GM12878 (cell line): ENCODE results near the gene DNMT1. TPM values are rescaled to one million over a fixed set of nuclear protein-coding genes. Genes with fewer than 3 reads are reported as not detected.
A peak's percentile ranks its signal among the peaks of the same experiment; 100 is the strongest.

Experiments
- ATAC-seq: fragments of 200-7000 bp; cut with Tn5 transposase; 3 replicates; pipeline ENCODE4 v1.9.1; 2020; ENCODE audit warnings: mild to moderate bottlenecking, moderate library complexity
- BruUV-seq: library from RNA; stranded (reverse); fragments of 400-500 nt; replicated peaks from 2 replicates; lab custom pipeline; 2021; lab: Mats Ljungman, UMichigan
- CTCF ChIA-PET: fragments of 300-600 bp; sonication (Branson Sonifier 250); formaldehyde crosslinking; extraction: SDS; loops from one replicate; lab custom pipeline; 2021; ENCODE audit warnings: inconsistent platforms; lab: Yijun Ruan, JAX
- POLR2A ChIA-PET: fragments of 350-600 bp; formaldehyde crosslinking; extraction: SDS; loops from one replicate; lab custom pipeline; 2021; ENCODE audit warnings: inconsistent platforms; lab: Charles Lee
- RAD21 ChIA-PET: fragments of 300-600 bp; sonication (Branson Sonifier 250); formaldehyde crosslinking; loops from one replicate; lab custom pipeline; 2023; ENCODE audit warnings: antibody characterized with exemption; ENCODE audit not compliant: unreplicated experiment; lab: Charles Lee
- SMC1A ChIA-PET: fragments of 300-600 bp; sonication (Branson Sonifier 250); formaldehyde crosslinking; loops from one replicate; lab custom pipeline; 2023; ENCODE audit not compliant: unreplicated experiment, uncharacterized antibody; lab: Charles Lee
- DNase-seq: peaks from one replicate; pipeline ENCODE4 v3.0.0-alpha.2; 2011; ENCODE audit warnings: low read depth, low spot score
- FAIRE-seq: peaks from 3 replicates; lab custom pipeline; 2011; peaks lifted over from hg19 to GRCh38; lab: Jason Lieb, UNC
- H2AFZ ChIP-seq: 2 replicates; pipeline ENCODE4 v1.6.0; 2011; ENCODE audit warnings: low read depth, low read length, control low read depth; ENCODE audit not compliant: control insufficient read depth
- H3K27ac ChIP-seq: 2 replicates; pipeline ENCODE4 v1.5.1; 2011; ENCODE audit warnings: control low read depth; ENCODE audit not compliant: control insufficient read depth, insufficient read depth
- H3K27me3 ChIP-seq, 2 experiments: replicated peaks in 1 of 2; 2 replicates each; pipeline versions ENCODE4 v1.6.0 to v1.6.1; 2011; ENCODE audit warnings: low read length in 1 of 2; ENCODE audit not compliant: control insufficient read depth in 2 of 2, insufficient read depth in 2 of 2
- H3K36me3 ChIP-seq, 2 experiments: 2 replicates each; pipeline ENCODE4 v1.5.1; 2011; ENCODE audit warnings: low read length in 1 of 2; ENCODE audit not compliant: control insufficient read depth in 2 of 2, insufficient read depth in 2 of 2
- H3K4me1 ChIP-seq: 2 replicates; pipeline ENCODE4 v1.6.1; 2011; ENCODE audit warnings: mild to moderate bottlenecking, low read length, moderate library complexity, mixed read lengths; ENCODE audit not compliant: control insufficient read depth, insufficient read depth
- H3K4me2 ChIP-seq: 2 replicates; pipeline ENCODE4 v1.6.0; 2011; ENCODE audit warnings: control low read depth; ENCODE audit not compliant: control insufficient read depth, insufficient read depth
- H3K4me3 ChIP-seq: fragments of 200-600 bp; sonication (generic); 2 replicates; pipeline ENCODE4 v1.5.1; 2016
- H3K79me2 ChIP-seq: 2 replicates; pipeline ENCODE4 v1.6.0; 2011; ENCODE audit warnings: low read length; ENCODE audit not compliant: control insufficient read depth, insufficient read depth
- H3K9ac ChIP-seq: 2 replicates; pipeline ENCODE4 v1.8.0; 2011; ENCODE audit warnings: low read length, control low read depth, mixed read lengths; ENCODE audit not compliant: control insufficient read depth, insufficient read depth
- H3K9me3 ChIP-seq: replicated peaks from 3 replicates; pipeline ENCODE4 v1.5.1; 2011; ENCODE audit warnings: mild to moderate bottlenecking, low read length; ENCODE audit not compliant: control insufficient read depth, insufficient read depth
- H4K20me1 ChIP-seq: 2 replicates; pipeline ENCODE4 v1.6.0; 2011; ENCODE audit not compliant: control insufficient read depth, insufficient read depth
- ATF7 ChIP-seq: fragments of 450-650 bp; IDR thresholded peaks from 2 replicates; pipeline ENCODE4 v1.6.1; 2016; ENCODE audit warnings: low read depth, mild to moderate bottlenecking
- BACH1 ChIP-seq: fragments of 450-650 bp; IDR thresholded peaks from 2 replicates; pipeline ENCODE4 v1.6.1; 2017; ENCODE audit warnings: mild to moderate bottlenecking, borderline replicate concordance
- BCL11A ChIP-seq: IDR thresholded peaks from 2 replicates; pipeline ENCODE4 v1.6.1; 2011; ENCODE audit warnings: low read depth, low read length
- BCL3 ChIP-seq: IDR thresholded peaks from 2 replicates; pipeline ENCODE4 v1.6.1; 2011; ENCODE audit warnings: borderline replicate concordance, low read depth, mild to moderate bottlenecking, moderate library complexity, low read length; ENCODE audit not compliant: insufficient read depth, poor library complexity, severe bottlenecking
- BHLHE40 ChIP-seq, 2 experiments: fragments of 450-650 bp in 1 of 2; IDR thresholded peaks; 2 replicates each; pipeline ENCODE4 v1.6.1; 2011 to 2017; ENCODE audit warnings: low read depth in 2 of 2, borderline replicate concordance in 1 of 2, improper control_type of control experiment in 1 of 2, low read length in 1 of 2, mild to moderate bottlenecking in 1 of 2
- BRCA1 ChIP-seq: IDR thresholded peaks from 2 replicates; pipeline ENCODE4 v1.6.1; 2011; ENCODE audit warnings: low read depth, low read length, improper control_type of control experiment
- CHD2 ChIP-seq: IDR thresholded peaks from 2 replicates; pipeline ENCODE4 v1.6.1; 2011; ENCODE audit warnings: low read depth, low read length, improper control_type of control experiment, borderline replicate concordance
- CREB1 ChIP-seq: IDR thresholded peaks from 2 replicates; pipeline ENCODE4 v1.6.1; 2012; ENCODE audit warnings: low read depth, mild to moderate bottlenecking, inconsistent platforms
- MAX ChIP-seq: IDR thresholded peaks from 2 replicates; pipeline ENCODE4 v1.6.1; 2012; ENCODE audit warnings: low read depth, low read length, improper control_type of control experiment
- MTA2 ChIP-seq: fragments of 450-650 bp; IDR thresholded peaks from 2 replicates; pipeline ENCODE4 v1.6.1; 2016; ENCODE audit warnings: low read depth, mild to moderate bottlenecking, moderate library complexity
- MXI1 ChIP-seq: fragments of 150-350 bp; IDR thresholded peaks from 2 replicates; pipeline ENCODE4 v1.6.1; 2011; ENCODE audit warnings: low read depth, mild to moderate bottlenecking, inconsistent platforms, low read length, improper control_type of control experiment
- PML ChIP-seq: IDR thresholded peaks from 2 replicates; pipeline ENCODE4 v1.6.1; 2012; ENCODE audit warnings: low read length, inconsistent platforms
- POLR2A ChIP-seq: IDR thresholded peaks from 2 replicates; pipeline ENCODE4 v1.6.1; 2011; ENCODE audit warnings: low read depth, mild to moderate bottlenecking, low read length
- POLR2AphosphoS2 ChIP-seq: IDR thresholded peaks from 2 replicates; pipeline ENCODE4 v1.6.1; 2011; ENCODE audit warnings: low read depth, mild to moderate bottlenecking, low read length, improper control_type of control experiment, moderate library complexity
- POLR2AphosphoS5 ChIP-seq: IDR thresholded peaks from 2 replicates; pipeline ENCODE4 v1.6.1; 2011; ENCODE audit warnings: mild to moderate bottlenecking, low read length, inconsistent platforms
- POU2F2 ChIP-seq: IDR thresholded peaks from 3 replicates; pipeline ENCODE4 v1.6.1; 2011; ENCODE audit warnings: low read depth, mild to moderate bottlenecking, low read length, borderline replicate concordance
- SMAD5 ChIP-seq: IDR thresholded peaks from 2 replicates; pipeline ENCODE4 v1.6.1; 2016; ENCODE audit warnings: antibody characterized with exemption, low read depth
- YBX1 ChIP-seq: fragments of 450-650 bp; IDR thresholded peaks from 2 replicates; pipeline ENCODE4 v1.6.1; 2016; ENCODE audit warnings: antibody characterized with exemption
- ZBED1 ChIP-seq: IDR thresholded peaks from 2 replicates; pipeline ENCODE4 v1.6.1; 2016; ENCODE audit warnings: borderline replicate concordance
- ZNF24 ChIP-seq: fragments of 450-650 bp; IDR thresholded peaks from 2 replicates; pipeline ENCODE4 v1.6.1; 2017; ENCODE audit warnings: antibody characterized with exemption, mild to moderate bottlenecking
- WGBS: methylation state at CpG from one replicate; pipeline ENCODE4 v1.1.6; 2016; ENCODE audit warnings: low lambda C conversion rate; ENCODE audit not compliant: insufficient replicate concordance, insufficient coverage; ENCODE audit errors: missing lambda C conversion rate; 5-methylcytosine and 5-hydroxymethylcytosine counted together
- in situ Hi-C: fragments of 300-500 bp; cut with MboI; formaldehyde crosslinking; loops from 9 replicates; pipeline ENCODE4 v1.14.3; 2018; ENCODE audit warnings: mixed read lengths
- intact Hi-C: fragments of 100-400 bp; cut with micrococcal nuclease; formaldehyde crosslinking; loops from one replicate; pipeline ENCODE4 v1.14.2; 2022; ENCODE audit not compliant: unreplicated experiment
- polyA plus RNA-seq, 11 experiments: library from polyadenylated mRNA; depleted of rRNA in 4 of 11; unstranded in 6 of 11; stranded (reverse) in 5 of 11; fragments of >200 nt; fragmentation: Nextera tagmentation in 4 of 11; fragmentation: Illumina TruSeq in 1 of 11; extraction: Ambion mirVana in 4 of 11; extraction: Trizol in 1 of 11; gene quantifications; 1 replicate in 1 of 11; 2 replicates in 10 of 11; pipeline versions ENCODE4 v1.2.1 to v1.2.3, GENCODE V29; 2011 to 2016; ENCODE audit warnings: inconsistent platforms in 2 of 11, missing spikeins in 2 of 11, low read depth in 1 of 11
- total RNA-seq, 4 experiments: library from RNA; depleted of rRNA in 3 of 4; stranded (reverse); fragments of >200 nt in 3 of 4; fragmentation: Illumina TruSeq in 1 of 4; extraction: Trizol in 1 of 4; gene quantifications; 2 replicates each; pipeline versions ENCODE4 v1.2.1 to v1.2.3, GENCODE V29; 2013 to 2021

The DNMT1 gene
- total and polyA plus RNA-seq, 10 of the 15 experiments (the other 5 are each of a cell fraction or from before 2014, with no cell fraction given), result 70.0 to 290 (median 133) TPM

GRCh38 chr19:10116085-10116865, 78.5 kb downstream of the DNMT1 start (continued):
- TF ChIP-seq POLR2AphosphoS2, result 0 out of 2 replicates have a peak, but pooled peaks have one; percentile 27

GRCh38 chr19:10115392-10116084, 79.2 kb downstream of the DNMT1 start:
- H3K27ac ChIP-seq, result no peak overlapping the region
- FAIRE-seq, result no peak
- no peak for DNase-seq
- H3K36me3 ChIP-seq, result peaks cover 4 to 41% of the 10 kb centered on the region in 2 experiments; a peak in 3 of 4 replicates
- WGBS, result 90% methylated on average over 45 of the region's 45 CpGs
- H3K4me3 ChIP-seq, result no peak overlapping the region
- H2AFZ ChIP-seq, result no peak overlapping the region
- TF ChIP-seq POU2F2 (peak; percentile 56; the same call in 1 of the 3 replicates), YBX1 (no peak), BHLHE40 (IDR thresholded peaks at IDR 0.05; ENCODE audit: borderline replicate concordance in 1 of 2, low read depth in 2 of 2, low read length in 1 of 2) (no peak), BACH1 (peak; percentile 55), MXI1 (no peak), POLR2AphosphoS2 (peak; percentile 80), BRCA1 (no peak), POLR2AphosphoS5 (peak; percentile 70; the same call in 1 of the 2 replicates), CHD2 (no peak; the same call in 1 of the 2 replicates), CREB1 (0 out of 2 replicates have a peak, but pooled peaks have one; percentile 5), BCL3 (peak; percentile 71), PML (peak; percentile 20; the same call in 1 of the 2 replicates), POLR2A (peak; percentile 72), ZNF24 (no peak), ATF7 (no peak), MTA2 (no peak), ZBED1 (peak; percentile 25; the same call in 1 of the 2 replicates), BCL11A (peak; percentile 13; the same call in 1 of the 2 replicates), SMAD5 (peak; percentile 22), MAX (no peak)
- TF ChIP-seq, all 136 proteins: peak for 11
- peaks cover 25% of the 10 kb centered on the region for H3K4me1 ChIP-seq
- POLR2A ChIA-PET, result interaction anchor here (1.2 to 5.4 kb wide), 3 partner anchors 9 to 20 kb away, joined by 3 to 58 read pairs (median 3); partner anchors contain the start of genes ANGPTL6 and PPAN
- H3K9me3 ChIP-seq, result no peaks in the 10 kb centered on the region
- intact Hi-C loops, result no loop called here
- no peaks in the 10 kb centered on the region for H4K20me1 ChIP-seq
- RAD21 ChIA-PET, result interaction anchor here (8.6 kb wide), 1 partner anchor 15 kb away, joined by 166 read pairs; the partner anchor contains the start of gene ANGPTL6
- no peak overlapping the region for H3K9ac ChIP-seq
- SMC1A ChIA-PET, result interaction anchor here (1.4 to 11.4 kb wide), 2 partner anchors 16 to 273 kb away, joined by 3 to 150 read pairs; partner anchors contain the start of gene ANGPTL6
- in situ Hi-C loops, result no loop called here
- H3K27me3 ChIP-seq, result no peaks in the 10 kb centered on the region
- no peak overlapping the region for H3K4me2 ChIP-seq
- CTCF ChIA-PET, result interaction anchor here (0.9 to 9.8 kb wide), 2 partner anchors 15 to 275 kb away, joined by 3 to 171 read pairs; partner anchors contain the start of gene ANGPTL6
- peaks cover 33% of the 10 kb centered on the region for H3K79me2 ChIP-seq
- no peak for ATAC-seq
- BruUV-seq, result no TSS peak
